K562 (cell line): ENCODE measurements around the gene DDX46. TPM values are rescaled to one million over a fixed set of nuclear protein-coding genes. Genes with fewer than 3 reads are reported as not detected.

Experiments used
- ATAC-seq: fragments of 200-7000 bp; cut with Tn5 transposase; 3 replicates; pipeline ENCODE4 v1.9.1; 2020; ENCODE audit warnings: moderate library complexity
- BruUV-seq: library from RNA; stranded (reverse); fragments of 400-500 nt; replicated peaks from 2 replicates; lab custom pipeline; 2021; lab: Mats Ljungman, UMichigan
- CTCF ChIA-PET: fragments of 300-600 bp; formaldehyde crosslinking; extraction: SDS; loops from one replicate; lab custom pipeline; 2021; ENCODE audit warnings: low intra/inter-chr PET ratio; lab: Yijun Ruan, JAX
- POLR2A ChIA-PET: fragments of 300-600, 350-650 bp; sonication (Branson Sonifier 250); formaldehyde crosslinking; extraction: SDS; loops from one replicate; lab custom pipeline; 2021; ENCODE audit warnings: antibody characterized with exemption, inconsistent platforms; lab: Yijun Ruan, JAX
- DNase-seq, 4 experiments: peaks; one replicate each; pipeline versions ENCODE4 v3.0.0 to v3.0.0-alpha.2; 2011 to 2018; ENCODE audit warnings: low spot score in 3 of 4, mixed read lengths in 3 of 4; ENCODE audit errors: extremely low read depth in 1 of 4
- FAIRE-seq: peaks from 2 replicates; lab custom pipeline; 2011; peaks lifted over from hg19 to GRCh38; lab: Jason Lieb, UNC
- H2AFZ ChIP-seq: 2 replicates; pipeline ENCODE4 v1.6.0; 2011; ENCODE audit warnings: low read depth, low read length, control low read depth, inconsistent platforms
- H3K27ac ChIP-seq: fragments of 200-600 bp; 3 replicates; pipeline ENCODE4 v1.8.0; 2011; ENCODE audit warnings: low read depth, mild to moderate bottlenecking, control low read depth, inconsistent platforms, low read length, moderate library complexity, mixed read lengths; ENCODE audit errors: extremely low read depth
- H3K27me3 ChIP-seq, 2 experiments: fragments of 300-600 bp in 1 of 2; 2 replicates in 1 of 2; 3 replicates in 1 of 2; pipeline versions ENCODE4 v1.6.0 to v1.8.0; 2011; ENCODE audit warnings: inconsistent platforms in 2 of 2, low read length in 2 of 2, mild to moderate bottlenecking in 1 of 2, mixed read lengths in 1 of 2, moderate library complexity in 1 of 2; ENCODE audit not compliant: control insufficient read depth in 2 of 2, insufficient read depth in 2 of 2
- H3K36me3 ChIP-seq: fragments of 300-600 bp; 3 replicates; pipeline ENCODE4 v1.8.0; 2011; ENCODE audit warnings: mild to moderate bottlenecking, low read length, inconsistent platforms; ENCODE audit not compliant: control insufficient read depth, insufficient read depth
- H3K4me1 ChIP-seq, 2 experiments: fragments of 200-600 bp in 1 of 2; replicated peaks in 1 of 2; 2 replicates in 1 of 2; 3 replicates in 1 of 2; pipeline versions ENCODE4 v1.5.1 to v1.8.0; 2011; ENCODE audit warnings: inconsistent platforms in 2 of 2, low read length in 2 of 2, mild to moderate bottlenecking in 1 of 2, mixed read lengths in 1 of 2, moderate library complexity in 1 of 2; ENCODE audit not compliant: control insufficient read depth in 2 of 2, insufficient read depth in 2 of 2
- H3K4me2 ChIP-seq: 2 replicates; pipeline ENCODE4 v1.6.1; 2011; ENCODE audit warnings: low read length, control low read depth, inconsistent platforms, mixed read lengths; ENCODE audit not compliant: insufficient read depth
- H3K4me3 ChIP-seq: fragments of 200-600 bp; sonication (generic), shearing (Covaris generic); 2 replicates; pipeline ENCODE4 v1.5.1; 2016; ENCODE audit warnings: control low read depth, inconsistent platforms
- H3K79me2 ChIP-seq: fragments of 200-600 bp; 3 replicates; pipeline ENCODE4 v1.8.0; 2011; ENCODE audit warnings: low read length, inconsistent platforms; ENCODE audit not compliant: control insufficient read depth, insufficient read depth
- H3K9ac ChIP-seq, 2 experiments: 2 replicates each; pipeline versions ENCODE4 v1.6.0 to v1.6.1; 2011; ENCODE audit warnings: low read depth in 2 of 2, low read length in 2 of 2, control low read depth in 1 of 2, inconsistent platforms in 1 of 2, mild to moderate bottlenecking in 1 of 2, mixed read lengths in 1 of 2; ENCODE audit not compliant: insufficient read depth in 1 of 2
- H3K9me1 ChIP-seq: one replicate; pipeline ENCODE4 v1.6.0; 2011; ENCODE audit warnings: inconsistent platforms, mild to moderate bottlenecking, low read length, moderate library complexity; ENCODE audit not compliant: control insufficient read depth, insufficient read depth
- H3K9me3 ChIP-seq: replicated peaks from 2 replicates; pipeline ENCODE4 v1.5.1; 2011; ENCODE audit warnings: low read depth, low read length, inconsistent platforms; ENCODE audit not compliant: control insufficient read depth, insufficient read depth
- H4K20me1 ChIP-seq: replicated peaks from 2 replicates; pipeline ENCODE4 v1.6.1; 2011; ENCODE audit warnings: low read length, inconsistent platforms, mixed read lengths; ENCODE audit not compliant: control insufficient read depth, insufficient read depth
- CEBPG ChIP-seq, 3 experiments: fragments of 200-800 bp in 1 of 3; sonication (Bioruptor generic) in 1 of 3; sonication (generic) in 1 of 3; formaldehyde crosslinking in 1 of 3; IDR thresholded peaks in 2 of 3; conservative IDR thresholded peaks in 1 of 3; 2 replicates each; pipeline versions ENCODE4 v1.6.1 to v1.8.0; 2016 to 2022; ENCODE audit warnings: missing compliant biosample characterization in 2 of 3, missing genetic modification characterization in 2 of 3, mild to moderate bottlenecking in 1 of 3, missing genetic modification reagents in 1 of 3
- FOS ChIP-seq: IDR thresholded peaks from 3 replicates; pipeline ENCODE4 v1.6.1; 2011; ENCODE audit not compliant: insufficient read length; ENCODE audit errors: extremely low read depth
- HDAC1 ChIP-seq, 2 experiments: fragments of 450-650 bp; IDR thresholded peaks; 2 replicates each; pipeline ENCODE4 v1.6.1; 2016 to 2017; ENCODE audit warnings: inconsistent platforms in 1 of 2, mild to moderate bottlenecking in 1 of 2, moderate library complexity in 1 of 2
- SFPQ ChIP-seq: fragments of 200-400 bp; formaldehyde crosslinking; IDR thresholded peaks from 2 replicates; pipeline ENCODE4 v1.6.1; 2017; ENCODE audit warnings: mild to moderate bottlenecking, low read depth, low read length, moderate library complexity
- ZC3H4 ChIP-seq: sonication (generic); formaldehyde crosslinking; IDR thresholded peaks from 2 replicates; pipeline ENCODE4 v1.9.0; 2021; ENCODE audit warnings: missing genetic modification reagents, borderline replicate concordance
- ZMIZ1 ChIP-seq, 2 experiments: fragments of 150-350 bp in 1 of 2; IDR thresholded peaks; 2 replicates each; pipeline ENCODE4 v1.6.1; 2012 to 2016; ENCODE audit warnings: low read depth in 2 of 2, low read length in 2 of 2, mild to moderate bottlenecking in 1 of 2, moderate library complexity in 1 of 2
- WGBS: fragments of 100-300 bp; shearing (Covaris generic); methylation state at CpG from one replicate; pipeline ENCODE4 v1.1.6; 2016; ENCODE audit warnings: low coverage, mixed read lengths; ENCODE audit not compliant: insufficient coverage; ENCODE audit errors: missing lambda C conversion rate; 5-methylcytosine and 5-hydroxymethylcytosine counted together
- in situ Hi-C: fragments of 300-500 bp; cut with MboI; formaldehyde crosslinking; loops from 4 replicates; pipeline ENCODE4 v1.15.0; 2018; ENCODE audit warnings: inconsistent platforms, mixed read lengths
- intact Hi-C: fragments of 100-400 bp; cut with micrococcal nuclease; formaldehyde crosslinking; loops from 2 replicates; pipeline ENCODE4 v1.14.2; 2022
- polyA plus RNA-seq, 8 experiments: library from polyadenylated mRNA; depleted of rRNA in 4 of 8; stranded (reverse) in 5 of 8; unstranded in 3 of 8; fragments of >200 nt; fragmentation: Nextera tagmentation in 2 of 8; fragmentation: Illumina TruSeq in 1 of 8; extraction: Ambion mirVana in 2 of 8; extraction: Trizol in 1 of 8; gene quantifications; 2 replicates each; pipeline versions ENCODE4 v1.2.1 to v1.2.3, GENCODE V29; 2011 to 2014; ENCODE audit warnings: inconsistent platforms in 1 of 8, missing spikeins in 1 of 8
- total RNA-seq, 7 experiments: library from RNA; depleted of rRNA in 6 of 7; stranded (reverse); fragments of >200 nt in 6 of 7; fragmentation: Illumina TruSeq in 2 of 7; extraction: Trizol in 2 of 7; gene quantifications; 2 replicates each; pipeline versions ENCODE4 v1.2.1 to v1.2.3, GENCODE V29; 2011 to 2021; ENCODE audit warnings: low replicate concordance in 1 of 7

Gene DDX46
- total and polyA plus RNA-seq, 9 of the 15 experiments (the other 6 are each of a cell fraction or from before 2014, with no cell fraction given): 26.2 to 99.0 (median 76.4) TPM

- TF ChIP-seq CEBPG (CRISPR knock-in tag; IDR thresholded peaks at IDR 0.05): no peak
- no peak for TF ChIP-seq CEBPG (tag; conservative IDR thresholded peaks at IDR 0.05 in 1 of 2, IDR thresholded peaks at IDR 0.05 in 1 of 2)
Observed at GRCh38 chr5:134792286-134792685, 33.7 kb downstream of the DDX46 start (continued).

GRCh38 chr5:134793111-134793510 lies 34.5 kb downstream of the DDX46 start:
- ATAC-seq: no peak
- Histone ChIP-seq H3K36me3 (peaks cover 92% of the 10 kb centered on the region), H3K9me3 (no peaks in the 10 kb centered on the region), H3K9ac (no peak overlapping the region), H3K79me2 (no peaks in the 10 kb centered on the region), H2AFZ (no peak overlapping the region), H3K4me2 (no peak overlapping the region), H3K4me3 (no peak overlapping the region)
- POLR2A ChIA-PET: interaction anchor here (0.8 kb wide), 1 partner anchor 10 kb away, joined by 3 read pairs; no protein-coding TSS in a partner anchor
- in situ Hi-C loops: no loop called here
- 77% methylated on average over 4 of the region's 4 CpGs for WGBS
- CTCF ChIA-PET: no interaction called here
- no peak for TF ChIP-seq HDAC1 (IDR thresholded peaks at IDR 0.05)
- TF ChIP-seq, all 486 proteins: peak for 0
- Histone ChIP-seq H3K27ac (no peak overlapping the region), H3K4me1 (no peaks in the 10 kb centered on the region), H3K9me1 (no peaks in the 10 kb centered on the region), H4K20me1 (no peaks in the 10 kb centered on the region), H3K27me3 (no peaks in the 10 kb centered on the region)
- FAIRE-seq: no peak
- intact Hi-C loops: no loop called here
- no peak for DNase-seq
- BruUV-seq: no TSS peak

- Histone ChIP-seq H3K36me3 (peaks cover 92% of the 10 kb centered on the region), H3K9me1 (no peaks in the 10 kb centered on the region), H3K79me2 (no peaks in the 10 kb centered on the region), H4K20me1 (no peaks in the 10 kb centered on the region), H3K9ac (no peak overlapping the region), H3K27ac (no peak overlapping the region), H3K4me3 (no peak overlapping the region), H3K27me3 (no peaks in the 10 kb centered on the region), H3K9me3 (no peaks in the 10 kb centered on the region), H3K4me1 (no peaks in the 10 kb centered on the region), H3K4me2 (no peak overlapping the region), H2AFZ (no peak overlapping the region)
- in situ Hi-C loops (no loop called here), intact Hi-C loops (no loop called here)
- POLR2A ChIA-PET: interaction anchor here (0.5 to 1.4 kb wide), 2 partner anchors 13 to 27 kb away, joined by 3 to 4 read pairs; no protein-coding TSS in a partner anchor
- FAIRE-seq (no peak), DNase-seq (no peak), ATAC-seq (no peak)
- TF ChIP-seq CEBPG (CRISPR knock-in tag; IDR thresholded peaks at IDR 0.05): no peak
- TF ChIP-seq CEBPG (tag; conservative IDR thresholded peaks at IDR 0.05 in 1 of 2, IDR thresholded peaks at IDR 0.05 in 1 of 2): 0 out of 4 replicates have a peak, but pooled peaks of 1 of the 2 experiments have one; percentile 22
- no peak for TF ChIP-seq ZMIZ1 (IDR thresholded peaks at IDR 0.05; ENCODE audit: low read depth in 2 of 2, low read length in 2 of 2)
- no peak for TF ChIP-seq ZC3H4 (CRISPR knock-in tag)
- TF ChIP-seq FOS: no peak
- TF ChIP-seq SFPQ: no peak
- CTCF ChIA-PET: no interaction called here
- WGBS: 91% methylated on average over 2 of the region's 2 CpGs
- BruUV-seq: no TSS peak
Observed at GRCh38 chr5:134794082-134794481, 35.5 kb downstream of the DDX46 start.
